IMR-90 (cell line): ENCODE data around the gene PPP6R3. TPM values are rescaled to one million over a fixed set of nuclear protein-coding genes. Genes with fewer than 3 reads are reported as not detected.

Experiments
- ATAC-seq: fragments of 200-7000 bp; cut with Tn5 transposase; 2 replicates; pipeline ENCODE4 v1.9.1; 2020; ENCODE audit warnings: low read depth, mild to moderate bottlenecking, moderate library complexity
- BruUV-seq: library from RNA; stranded (reverse); fragments of 400-500 nt; replicated peaks from 2 replicates; lab custom pipeline; 2021; lab: Mats Ljungman, UMichigan
- CTCF ChIA-PET: fragments of 300-600 bp; formaldehyde crosslinking; extraction: SDS; loops from one replicate; lab custom pipeline; 2021; ENCODE audit warnings: antibody characterized with exemption; lab: Yijun Ruan, JAX
- POLR2A ChIA-PET: fragments of 300-600 bp; sonication (Branson Sonifier 250); formaldehyde crosslinking; loops from one replicate; lab custom pipeline; 2022; ENCODE audit warnings: antibody characterized with exemption; ENCODE audit not compliant: unreplicated experiment; lab: Charles Lee
- DNase-seq: peaks from one replicate; pipeline ENCODE4 v3.0.0; 2013
- H2AFZ ChIP-seq: replicated peaks from 2 replicates; pipeline ENCODE3; 2013; ENCODE audit warnings: low read length, mild to moderate bottlenecking; ENCODE audit not compliant: poor library complexity
- H2AK5ac ChIP-seq: 2 replicates; pipeline ENCODE4 v1.6.1; 2013; ENCODE audit warnings: low read depth, low read length, inconsistent platforms
- H2AK9ac ChIP-seq: replicated peaks from 2 replicates; pipeline ENCODE3; 2013; ENCODE audit warnings: mild to moderate bottlenecking, low read depth, low read length, moderate library complexity; ENCODE audit not compliant: poor library complexity
- H2BK120ac ChIP-seq: 2 replicates; pipeline ENCODE4 v1.6.1; 2013; ENCODE audit warnings: low read depth, low read length, inconsistent platforms
- H2BK15ac ChIP-seq: 3 replicates; pipeline ENCODE4 v1.6.1; 2013; ENCODE audit warnings: low read depth, low read length, inconsistent platforms
- H2BK20ac ChIP-seq: 2 replicates; pipeline ENCODE4 v1.6.1; 2013; ENCODE audit warnings: low read depth, mild to moderate bottlenecking, inconsistent platforms, low read length, moderate library complexity
- H2BK5ac ChIP-seq: 2 replicates; pipeline ENCODE4 v1.6.1; 2013; ENCODE audit warnings: mild to moderate bottlenecking, low read depth, low read length, inconsistent platforms; ENCODE audit not compliant: poor library complexity, severe bottlenecking
- H3K14ac ChIP-seq: replicated peaks from 2 replicates; pipeline ENCODE4 v1.6.1; 2013; ENCODE audit warnings: low read depth, low read length, inconsistent platforms
- H3K18ac ChIP-seq: 2 replicates; pipeline ENCODE4 v1.6.1; 2013; ENCODE audit warnings: low read depth, low read length, control low read depth
- H3K23ac ChIP-seq: 2 replicates; pipeline ENCODE4 v1.6.1; 2013; ENCODE audit warnings: low read depth, low read length, inconsistent platforms
- H3K27ac ChIP-seq: 2 replicates; pipeline ENCODE4 v1.5.1; 2013; ENCODE audit warnings: mild to moderate bottlenecking, control low read depth, low read length; ENCODE audit not compliant: insufficient read depth
- H3K27me3 ChIP-seq: 2 replicates; pipeline ENCODE4 v1.6.1; 2013; ENCODE audit warnings: low read length; ENCODE audit not compliant: control insufficient read depth, insufficient read depth
- H3K36me3 ChIP-seq: 2 replicates; pipeline ENCODE4 v1.6.1; 2013; ENCODE audit warnings: low read length, mixed read lengths; ENCODE audit not compliant: control insufficient read depth, insufficient read depth
- H3K4ac ChIP-seq: 2 replicates; pipeline ENCODE4 v1.6.1; 2013; ENCODE audit warnings: low read depth, low read length, inconsistent platforms
- H3K4me1 ChIP-seq: 2 replicates; pipeline ENCODE4 v1.6.1; 2013; ENCODE audit warnings: low read length, mixed read lengths; ENCODE audit not compliant: control insufficient read depth, insufficient read depth
- H3K4me2 ChIP-seq: 2 replicates; pipeline ENCODE4 v1.6.1; 2013; ENCODE audit warnings: low read depth, mild to moderate bottlenecking, control low read depth, low read length, moderate library complexity
- H3K4me3 ChIP-seq: 2 replicates; pipeline ENCODE4 v1.5.1; 2013; ENCODE audit warnings: low read depth, mild to moderate bottlenecking, control low read depth, low read length, moderate library complexity; ENCODE audit not compliant: insufficient read depth
- H3K56ac ChIP-seq: 2 replicates; pipeline ENCODE4 v1.6.1; 2013; ENCODE audit warnings: low read length, inconsistent platforms; ENCODE audit not compliant: insufficient read depth; ENCODE audit errors: extremely low read depth
- H3K79me1 ChIP-seq, 2 experiments: 2 replicates each; pipeline ENCODE4 v1.6.1; 2013; ENCODE audit warnings: low read length in 2 of 2, inconsistent platforms in 1 of 2, low read depth in 1 of 2
- H3K9ac ChIP-seq: 2 replicates; pipeline ENCODE4 v1.6.1; 2013; ENCODE audit warnings: low read depth, low read length, control low read depth
- H3K9me1 ChIP-seq: 2 replicates; pipeline ENCODE4 v1.6.1; 2013; ENCODE audit warnings: low read length, inconsistent platforms; ENCODE audit not compliant: insufficient read depth
- H3K9me3 ChIP-seq: 2 replicates; pipeline ENCODE4 v1.6.1; 2013; ENCODE audit warnings: low read length; ENCODE audit not compliant: control insufficient read depth, insufficient read depth
- H4K20me1 ChIP-seq: 2 replicates; pipeline ENCODE4 v1.6.1; 2013; ENCODE audit warnings: low read length, inconsistent platforms; ENCODE audit not compliant: insufficient read depth
- H4K5ac ChIP-seq: 2 replicates; pipeline ENCODE4 v1.6.1; 2013; ENCODE audit warnings: mild to moderate bottlenecking, low read depth, low read length, control low read depth
- H4K8ac ChIP-seq, 2 experiments: 2 replicates each; pipeline ENCODE4 v1.6.1; 2013; ENCODE audit warnings: low read depth in 2 of 2, low read length in 2 of 2, control low read depth in 1 of 2, inconsistent platforms in 1 of 2
- H4K91ac ChIP-seq: 2 replicates; pipeline ENCODE4 v1.6.1; 2013; ENCODE audit warnings: low read depth, low read length, inconsistent platforms; ENCODE audit not compliant: insufficient read depth
- FOS ChIP-seq: fragments of 150-350 bp; IDR thresholded peaks from 2 replicates; pipeline ENCODE4 v1.6.1; 2016; ENCODE audit warnings: low read depth, low read length
- WGBS, 2 experiments: methylation state at CpG; one replicate each; pipeline versions ENCODE4 v1.1.5 to v1.1.7; 2013; ENCODE audit warnings: missing lambda C conversion rate in 2 of 2; ENCODE audit not compliant: insufficient read length in 1 of 2; ENCODE audit errors: extremely low coverage in 2 of 2; 5-methylcytosine and 5-hydroxymethylcytosine counted together
- dilution Hi-C: fragments of 300-500 bp; cut with HindIII; formaldehyde crosslinking; loops from one replicate; pipeline ENCODE4 v1.14.3; 2018; ENCODE audit warnings: low sequenced_read_pairs; ENCODE audit not compliant: unreplicated experiment
- in situ Hi-C: fragments of 300-500 bp; cut with MboI; formaldehyde crosslinking; loops from 3 replicates; pipeline ENCODE4 v1.14.3; 2019; ENCODE audit warnings: low sequenced_read_pairs, inconsistent platforms, mixed read lengths
- intact Hi-C: fragments of 100-400 bp; cut with micrococcal nuclease; formaldehyde crosslinking; loops from 2 replicates; pipeline ENCODE4 v1.10.0; 2022
- polyA plus RNA-seq, 3 experiments: library from polyadenylated mRNA; depleted of rRNA; stranded (reverse); fragments of >200 nt; gene quantifications; 2 replicates each; pipeline ENCODE4 v1.2.3, GENCODE V29; 2012; ENCODE audit warnings: low replicate concordance in 1 of 3
- total RNA-seq: library from RNA; depleted of rRNA; stranded (reverse); fragments of >200 nt; gene quantifications from 2 replicates; pipeline ENCODE4 v1.2.3, GENCODE V29; 2012

Gene PPP6R3
- total and polyA plus RNA-seq, 2 of the 4 experiments (the other 2 are of a cell fraction): 29.0 to 123 TPM

DNA sequence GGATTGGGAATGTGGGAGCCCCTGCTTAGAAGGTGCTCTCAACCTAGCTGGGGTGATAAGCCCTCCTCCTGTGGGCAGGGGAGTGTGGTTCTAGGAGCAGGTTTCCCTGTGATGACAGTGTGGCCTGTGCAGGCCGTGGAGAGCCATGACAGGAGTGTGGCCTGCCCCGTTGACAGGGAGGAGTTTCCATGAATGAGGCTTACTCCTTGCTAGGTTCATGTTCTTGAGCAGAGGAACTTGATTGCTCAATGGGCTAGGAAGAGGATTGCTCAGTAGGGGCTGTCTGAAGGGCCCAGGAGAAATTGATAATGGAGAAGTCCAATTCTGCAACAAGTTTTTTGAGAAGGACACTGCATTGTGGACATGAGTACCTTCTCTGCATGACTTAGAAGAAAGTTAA lies 92.0 kb downstream of the PPP6R3 start:
- TF ChIP-seq FOS: no peak
- Histone ChIP-seq H4K20me1 (peaks cover 21% of the 10 kb centered on the region; the same call in 1 of the 2 replicates), H3K27ac (no peak overlapping the region), H4K8ac (no peak overlapping the region), H3K9ac (no peak overlapping the region), H3K18ac (no peak overlapping the region), H3K36me3 (peaks cover 23% of the 10 kb centered on the region), H3K4me3 (no peak overlapping the region), H3K4me2 (no peak overlapping the region), H3K23ac (no peak overlapping the region), H3K14ac (no peak overlapping the region), H3K56ac (no peak overlapping the region), H2BK20ac (no peak overlapping the region), H2AK9ac (no peak overlapping the region), H4K5ac (no peak overlapping the region), H2BK15ac (no peak overlapping the region), H2BK120ac (no peak overlapping the region), H2AFZ (no peak overlapping the region), H3K27me3 (no peaks in the 10 kb centered on the region), H3K4ac (no peak overlapping the region), H4K91ac (no peak overlapping the region), H3K79me1 (peaks cover 46 to 66% of the 10 kb centered on the region in 2 experiments), H3K9me1 (peaks cover 13% of the 10 kb centered on the region; the same call in 1 of the 2 replicates), H2BK5ac (no peak overlapping the region), H3K9me3 (no peaks in the 10 kb centered on the region), H3K4me1 (peaks cover 2% of the 10 kb centered on the region; the same call in 1 of the 2 replicates), H2AK5ac (no peak overlapping the region)
- BruUV-seq: no TSS peak
- ChIA-PET POLR2A (no interaction called here), CTCF (no interaction called here)
- intact Hi-C loops (no loop called here), dilution Hi-C loops (no loop called here), in situ Hi-C loops (no loop called here)
- no peak for DNase-seq
- no peak for ATAC-seq
- 75% methylated on average over 1 of the region's 2 CpGs; no CpG with 5 or more reads in 1 of the 2 experiments for WGBS, 2 experiments
